ENCODE measurements around the gene DUSP15.

DNA sequence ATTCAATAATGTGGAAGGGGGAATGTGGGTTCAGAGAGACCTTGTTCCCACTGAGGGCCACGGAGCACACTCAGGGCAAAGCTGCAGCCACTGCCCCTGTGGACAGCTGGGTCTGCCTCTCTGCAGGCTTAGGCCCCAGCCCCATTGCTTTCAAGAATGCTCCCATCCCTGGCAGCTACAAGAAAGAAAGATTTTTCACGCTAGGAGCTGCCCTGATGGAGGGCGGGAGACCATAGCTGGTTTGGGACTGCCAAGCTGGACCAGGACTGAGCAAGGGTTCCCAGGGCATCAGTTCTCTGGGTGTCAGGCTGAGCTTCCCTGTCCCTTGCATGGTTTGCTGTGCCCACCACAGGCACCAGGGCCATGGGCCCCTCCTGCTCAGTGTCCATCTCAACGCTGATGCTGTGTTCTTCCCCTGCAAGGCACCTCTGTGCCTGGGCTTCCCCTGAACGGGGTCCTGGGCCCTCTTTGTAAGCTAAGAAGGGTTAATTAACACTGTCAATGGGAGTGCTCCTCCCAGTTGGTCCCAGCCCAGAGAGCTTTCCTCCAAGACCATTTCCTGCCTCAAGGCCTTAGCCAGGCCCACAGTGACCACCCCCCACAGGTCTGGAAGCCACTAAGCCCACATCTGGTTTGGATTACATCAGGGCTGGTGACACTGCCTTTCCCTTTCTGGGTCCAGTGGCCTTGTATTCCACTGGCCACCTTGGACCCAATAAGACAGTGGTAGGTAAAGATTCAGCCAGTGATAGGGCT lies 33.3 kb downstream of the DUSP15 start:
- TF ChIP-seq CTCF (IDR thresholded peaks at IDR 0.05) (no peak), POLR2A (IDR thresholded peaks at IDR 0.05) (no peak)
